GM19452 (cell line): ENCODE measurements around the gene ARMC9.
"Not testable (repeated sequence)": the region's sequence is repeated elsewhere in the genome, so short reads cannot be mapped to it uniquely, and the experiment has no call there.

ENCODE experiments used
- ATAC-seq: cut with Tn5 transposase; IDR thresholded peaks from one replicate; pipeline ENCODE4 v1.9.1; 2021; ENCODE audit not compliant: unreplicated experiment

ARMC9 gene

DNA sequence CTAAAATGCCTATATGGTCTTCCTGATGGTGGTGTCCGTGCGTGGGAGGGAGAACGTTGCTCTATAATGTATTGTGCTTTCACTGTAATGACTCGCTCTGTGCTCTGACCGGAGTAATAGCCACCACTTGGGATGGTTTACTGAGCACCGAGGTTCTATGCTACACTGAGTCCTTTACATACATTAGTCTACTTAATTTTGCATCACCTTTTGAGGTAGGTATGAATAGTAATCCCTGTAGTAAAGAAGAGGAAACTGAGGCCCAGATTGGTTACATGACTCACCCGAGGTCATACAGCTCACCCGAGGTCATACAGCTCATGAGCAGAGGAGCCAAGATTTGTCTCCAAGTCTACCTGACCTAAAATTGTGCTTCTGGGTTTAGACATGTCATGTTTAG is 79.5 kb downstream of the ARMC9 start:
- no peak for ATAC-seq

DNA sequence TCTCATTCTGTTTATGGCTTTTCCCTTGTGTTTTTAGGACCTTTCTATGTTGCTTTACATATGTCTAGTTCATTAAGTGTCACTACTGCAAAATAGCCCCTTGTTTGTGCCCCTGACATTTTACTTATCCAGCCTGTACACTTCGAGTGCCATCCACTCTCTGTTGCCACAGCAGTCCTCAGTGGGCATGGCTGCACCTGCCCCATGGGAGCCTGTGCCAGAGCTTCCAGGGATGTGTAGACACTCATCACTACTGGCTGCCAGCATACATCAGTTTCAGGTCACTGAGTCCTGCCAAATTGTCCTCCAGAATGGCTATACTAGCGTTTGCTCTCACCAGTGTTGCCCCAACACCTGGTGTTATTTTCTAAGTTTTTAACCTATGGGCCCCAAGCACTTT is 80.4 kb downstream of the ARMC9 start:
- no peak for ATAC-seq

DNA sequence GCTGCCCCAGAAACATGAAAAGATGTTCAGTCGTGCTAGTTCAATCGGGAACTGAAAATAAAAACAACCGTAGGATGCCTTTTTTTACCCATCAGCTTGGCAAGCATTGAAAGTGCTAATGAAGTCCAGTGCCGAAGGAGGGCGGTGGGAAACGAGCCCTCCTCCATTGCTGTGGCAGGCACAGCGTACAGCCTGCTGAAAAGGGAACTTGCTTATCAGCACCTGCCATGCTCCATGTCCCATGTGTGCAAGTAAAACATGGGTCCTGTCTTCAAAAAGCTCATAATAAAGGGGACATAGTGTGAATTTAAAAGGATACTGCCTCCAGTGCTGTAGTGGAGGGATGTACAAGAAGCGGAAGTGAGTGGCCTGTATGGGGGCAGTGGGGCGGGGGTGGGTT is 82.4 kb downstream of the ARMC9 start:
- no peak for ATAC-seq

DNA sequence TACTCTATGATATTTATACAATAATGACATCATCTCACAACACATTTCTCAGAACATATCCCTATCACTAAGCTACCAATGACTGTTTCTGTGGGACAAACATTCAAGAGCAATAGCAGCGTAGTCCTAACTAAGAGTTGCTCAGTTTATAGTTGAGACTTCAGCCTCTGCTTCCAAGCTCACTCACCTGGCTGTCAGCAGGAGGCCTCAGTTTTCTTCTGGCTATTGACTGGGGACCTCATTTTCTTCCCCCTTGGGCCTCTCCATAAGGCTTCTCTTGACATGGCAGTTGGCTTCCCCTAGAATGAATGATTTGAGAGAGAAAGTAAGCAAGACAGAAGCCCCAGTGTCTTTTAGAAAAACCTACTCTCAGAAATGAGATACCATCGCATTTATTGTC is 85.9 kb downstream of the ARMC9 start:
- no peak for ATAC-seq

DNA sequence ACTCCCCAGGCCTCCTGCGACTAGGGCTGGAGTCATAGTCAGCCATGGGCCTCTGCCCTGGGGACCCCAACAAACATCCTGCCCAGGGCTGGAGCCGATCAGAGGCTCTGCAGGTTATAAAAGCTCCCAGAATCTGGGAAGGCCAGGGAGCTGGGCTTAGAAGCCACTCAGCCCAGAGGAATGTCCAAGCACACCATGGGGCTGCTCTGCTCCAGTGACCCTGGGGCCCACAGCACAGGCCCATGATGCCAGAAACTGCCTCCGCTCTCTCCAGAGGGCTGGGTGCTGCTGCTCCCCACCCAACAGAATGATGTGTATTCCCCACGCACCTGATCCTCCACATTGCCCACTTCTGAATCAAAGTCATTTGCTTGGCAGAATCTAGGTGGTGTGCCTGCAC is 88.5 kb downstream of the ARMC9 start:
- ATAC-seq = no peak

DNA sequence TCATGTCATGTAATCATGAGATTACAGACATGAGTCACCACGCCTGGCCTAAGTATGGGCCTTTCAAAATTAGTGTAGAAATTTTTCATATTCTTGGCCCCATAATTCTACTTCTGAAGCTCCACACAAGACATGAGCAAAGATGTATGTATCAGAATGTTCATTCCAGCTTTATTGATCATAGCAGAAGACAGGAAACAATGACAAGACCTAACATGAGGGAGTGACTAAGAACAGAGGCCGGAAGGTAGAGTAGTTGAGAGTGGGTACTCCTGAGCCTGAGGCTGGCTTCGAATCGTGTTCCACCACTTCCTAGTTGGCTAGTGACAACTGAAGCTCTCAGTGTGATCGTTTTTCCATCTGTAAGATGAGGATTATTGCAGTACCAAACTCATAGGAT is 89.3 kb downstream of the ARMC9 start:
- no peak for ATAC-seq

DNA sequence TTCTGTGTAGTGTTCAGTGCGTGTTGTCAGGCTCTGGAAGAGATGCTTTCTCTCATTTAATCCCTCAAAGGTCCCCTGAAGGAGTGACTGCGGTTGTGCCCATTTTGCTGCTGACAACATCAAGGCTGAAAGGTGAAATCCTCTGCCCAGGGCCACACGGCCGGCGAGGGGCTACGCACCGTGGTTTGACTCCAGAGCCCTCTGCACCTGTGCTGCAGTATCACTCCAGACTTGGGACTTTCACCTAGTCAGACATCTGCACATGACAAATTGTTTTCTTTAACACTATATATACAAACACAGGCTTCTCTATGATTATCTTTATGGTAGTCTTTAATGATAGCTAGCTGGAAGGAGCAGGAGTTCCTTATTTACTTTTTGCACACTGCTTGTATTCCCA is 90.2 kb downstream of the ARMC9 start:
- no peak for ATAC-seq

DNA sequence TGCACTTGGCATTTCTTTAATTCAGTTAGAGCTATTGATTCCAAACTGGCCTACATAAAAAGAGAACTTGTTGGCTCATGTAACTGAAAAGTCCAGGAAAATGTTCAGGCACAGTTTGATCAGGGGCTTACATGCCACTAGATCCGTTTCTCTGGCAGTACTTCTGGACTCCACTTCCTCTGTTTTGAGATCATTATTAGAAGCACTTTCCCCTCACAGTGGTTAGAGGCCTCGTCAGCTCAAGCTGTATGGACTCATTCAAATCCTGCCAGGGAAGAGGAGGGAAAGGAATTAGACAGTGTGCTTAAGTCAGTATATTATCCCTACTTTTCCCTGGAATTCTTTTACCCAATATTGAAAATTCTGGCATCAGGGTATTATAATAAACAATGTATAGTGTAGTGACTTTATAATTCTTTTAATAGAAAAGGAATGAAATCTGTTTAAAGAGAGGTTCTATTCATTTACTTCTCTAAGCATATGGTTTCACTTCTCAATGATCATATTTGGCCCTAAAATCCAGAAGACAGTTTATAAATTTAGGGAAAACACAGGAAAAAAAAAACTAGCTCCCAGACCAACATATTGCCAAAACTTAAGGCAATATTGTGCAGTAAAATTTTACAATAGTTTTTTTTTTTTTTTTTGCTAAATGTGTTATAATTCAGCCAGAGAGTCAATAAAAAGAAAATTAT is 92.0 kb downstream of the ARMC9 start:
- no peak for ATAC-seq

DNA sequence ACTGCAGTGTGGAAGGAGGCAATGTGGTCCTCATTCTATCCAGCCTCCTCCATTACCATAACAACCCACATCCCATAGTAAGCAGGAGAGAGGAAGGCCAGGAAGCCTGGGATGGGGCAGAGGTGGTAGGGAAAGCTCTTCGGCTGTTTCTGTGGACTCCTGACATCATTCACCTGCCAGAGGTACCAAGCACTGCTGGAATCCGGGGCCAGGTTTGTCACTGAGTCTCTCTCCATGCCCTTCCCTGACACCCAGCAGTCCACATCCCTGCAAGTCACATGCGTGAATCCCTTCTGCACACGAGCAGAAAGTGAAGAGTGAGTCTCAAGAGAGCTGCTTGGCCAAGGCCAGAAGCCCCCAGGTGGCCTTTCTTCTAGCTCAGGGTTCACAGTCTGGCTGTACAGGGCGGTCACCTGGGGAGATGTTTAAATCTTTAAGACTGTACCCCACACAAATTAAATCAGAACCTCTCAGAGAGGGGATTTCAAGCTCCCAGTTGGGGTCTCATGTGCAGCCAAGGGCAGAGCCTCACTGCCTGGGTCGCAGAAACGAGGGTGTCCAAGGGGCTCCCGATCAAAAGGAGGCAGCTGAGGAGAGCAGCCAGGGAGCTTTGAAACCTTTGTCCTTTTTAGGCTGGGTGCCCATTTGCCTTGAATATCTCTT is 94.2 kb downstream of the ARMC9 start:
- ATAC-seq = no peak

DNA sequence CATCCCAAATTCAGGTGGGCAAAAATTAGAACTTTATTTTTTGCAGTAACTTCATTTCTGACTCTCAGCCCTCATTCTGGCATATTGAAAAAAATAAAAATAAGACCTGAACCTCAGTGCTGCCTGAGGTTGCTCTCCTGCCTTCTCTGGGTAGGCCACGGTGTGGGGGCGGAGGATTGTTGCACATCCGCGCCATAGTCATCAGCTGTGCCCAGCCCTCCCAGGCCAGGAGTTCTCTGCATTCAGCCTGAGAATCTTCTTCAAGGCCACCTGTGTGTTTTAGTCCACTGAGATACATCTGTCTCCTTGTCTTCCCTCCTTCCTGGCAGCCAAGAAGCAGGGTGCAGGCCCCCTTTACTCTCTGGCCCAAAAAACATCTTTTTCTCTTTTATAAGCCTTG is 94.7 kb downstream of the ARMC9 start:
- no peak for ATAC-seq

DNA sequence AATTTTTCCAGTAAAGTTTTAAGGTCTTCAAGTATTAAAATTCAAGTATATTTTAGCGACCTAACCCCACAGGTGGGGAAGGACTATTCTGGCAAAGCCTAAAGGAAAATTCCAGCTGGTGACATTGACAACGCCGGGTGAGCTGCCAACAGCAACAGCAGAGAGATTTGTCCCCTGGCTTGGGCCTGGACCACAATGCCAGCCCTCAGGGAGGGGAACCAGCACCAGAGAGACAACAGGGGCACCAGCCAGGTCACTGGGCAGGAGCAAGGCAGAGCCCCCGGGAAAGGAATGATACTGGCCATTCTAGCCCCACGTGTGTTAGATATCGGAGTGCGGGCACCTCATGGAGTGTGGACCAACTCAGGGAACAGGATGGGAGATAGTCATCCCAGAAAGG is 95.7 kb downstream of the ARMC9 start:
- ATAC-seq = no peak

DNA sequence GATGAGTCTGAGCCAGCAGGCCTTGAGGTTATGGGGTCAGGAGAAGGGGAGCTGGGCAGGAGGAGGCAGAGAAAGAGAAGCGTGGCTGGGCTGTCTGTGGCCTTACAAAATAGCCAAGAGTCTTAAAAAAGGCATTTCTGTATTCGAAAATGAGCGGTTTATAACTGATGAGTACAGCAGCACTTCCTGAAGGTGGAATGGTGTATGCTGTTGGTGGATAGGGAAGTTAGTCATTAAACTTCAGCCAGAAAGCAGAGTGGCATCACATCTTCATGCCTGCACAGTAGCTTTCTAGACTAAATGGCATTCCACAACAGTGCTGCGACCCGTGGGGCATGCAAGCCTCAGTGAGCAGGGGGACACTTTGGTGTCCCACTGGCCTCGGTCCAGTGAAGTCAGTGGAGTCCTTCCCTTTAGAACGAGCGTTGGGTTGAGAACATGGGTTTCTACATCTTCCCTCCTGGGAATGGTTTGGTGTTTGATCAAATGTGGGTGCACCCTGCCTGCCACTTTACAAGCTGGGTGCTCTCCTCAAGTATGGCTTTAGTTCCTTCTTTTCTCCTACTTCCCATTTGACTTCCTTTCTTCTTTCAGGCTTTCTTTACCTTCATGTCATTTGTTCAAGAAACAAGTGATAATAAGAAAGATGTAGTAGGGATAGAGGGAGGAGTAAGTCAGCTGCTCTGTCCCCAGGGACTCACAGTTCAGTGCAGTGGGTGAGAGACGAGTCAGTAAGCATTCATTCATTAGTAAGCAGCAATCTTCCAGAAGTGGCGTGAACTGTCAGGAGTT is 96.3 kb downstream of the ARMC9 start:
- ATAC-seq = peak; percentile 21

DNA sequence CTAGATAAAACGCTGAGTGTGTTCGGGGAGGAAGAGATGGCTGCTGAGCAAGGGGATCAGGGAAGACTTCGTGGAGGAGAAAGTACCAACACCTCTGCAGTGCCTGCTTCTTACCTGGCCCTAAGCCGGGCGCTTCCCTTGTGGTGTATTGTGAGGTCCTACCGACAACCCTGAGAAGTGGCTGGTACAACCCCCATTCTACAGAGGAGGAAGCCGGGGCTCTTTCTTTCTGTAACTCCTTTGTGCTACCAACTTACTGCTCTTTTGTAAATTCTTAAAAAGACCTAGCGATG is 96.9 kb downstream of the ARMC9 start:
- ATAC-seq = peak; percentile 31

DNA sequence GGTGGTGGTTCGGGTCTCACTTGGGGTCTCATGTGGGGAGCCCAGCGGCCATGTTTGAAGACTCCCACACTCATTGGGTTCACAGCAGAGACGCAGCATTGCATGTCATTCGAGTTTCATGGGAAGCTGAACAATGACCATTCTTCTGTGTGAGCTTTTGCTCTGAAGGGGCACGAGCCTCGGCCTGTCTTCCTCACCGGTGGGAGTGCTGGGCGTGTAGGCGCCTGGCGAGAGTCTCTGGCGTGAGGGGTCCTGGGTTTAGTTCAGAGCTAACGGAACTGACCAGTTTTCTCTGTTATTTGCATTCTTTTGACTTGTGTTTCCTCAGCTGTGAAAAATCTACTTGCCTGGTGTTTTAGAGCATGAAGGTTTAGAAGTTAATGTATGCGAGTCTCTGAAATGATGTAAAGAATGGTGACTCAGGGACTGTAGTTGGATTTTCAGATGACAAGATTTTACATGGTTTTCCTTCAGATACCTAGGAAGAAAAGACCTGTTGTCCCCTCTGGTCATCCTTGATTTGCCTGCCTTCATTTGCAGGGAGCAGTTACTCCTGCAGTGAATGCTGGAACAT is 98.1 kb downstream of the ARMC9 start:
- no peak for ATAC-seq

DNA sequence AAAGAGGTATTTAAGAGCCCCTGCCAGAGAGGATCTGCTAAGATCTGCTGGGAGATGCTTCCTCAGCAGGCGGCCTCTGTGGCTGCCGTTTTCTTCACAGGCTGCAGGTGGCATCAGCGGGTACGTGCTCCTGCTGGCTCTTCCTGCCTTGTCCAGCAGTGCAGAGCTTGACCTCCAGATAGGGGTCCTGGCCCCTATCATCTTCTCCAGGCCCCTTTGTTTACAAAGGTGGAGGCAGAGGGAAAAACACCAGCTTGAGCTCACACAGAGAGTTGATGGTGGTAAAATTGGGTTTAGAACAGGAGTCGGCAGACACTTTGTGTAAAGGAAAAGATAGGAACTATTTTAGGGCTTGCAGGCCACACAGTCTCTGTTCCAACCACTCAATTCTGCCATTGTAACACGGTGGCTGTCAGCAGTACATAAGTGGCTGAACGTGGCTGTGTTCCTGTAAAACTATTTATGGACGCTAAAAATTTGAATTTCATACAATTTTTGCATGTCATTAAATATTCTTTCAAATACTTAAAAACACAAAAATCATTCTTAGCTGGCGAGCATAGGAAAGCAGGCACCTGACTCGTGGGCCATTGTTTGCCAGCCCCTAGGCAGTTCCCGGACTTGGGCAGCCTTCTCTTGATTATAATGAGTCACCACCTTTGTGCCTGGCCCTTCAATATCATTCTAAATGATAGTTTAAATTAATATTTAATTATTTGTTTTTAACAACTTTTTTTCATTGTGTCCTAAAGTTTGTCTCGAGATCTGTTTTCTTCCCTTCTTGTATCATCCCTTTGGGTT is 98.9 kb downstream of the ARMC9 start:
- peak; percentile 52 for ATAC-seq

DNA sequence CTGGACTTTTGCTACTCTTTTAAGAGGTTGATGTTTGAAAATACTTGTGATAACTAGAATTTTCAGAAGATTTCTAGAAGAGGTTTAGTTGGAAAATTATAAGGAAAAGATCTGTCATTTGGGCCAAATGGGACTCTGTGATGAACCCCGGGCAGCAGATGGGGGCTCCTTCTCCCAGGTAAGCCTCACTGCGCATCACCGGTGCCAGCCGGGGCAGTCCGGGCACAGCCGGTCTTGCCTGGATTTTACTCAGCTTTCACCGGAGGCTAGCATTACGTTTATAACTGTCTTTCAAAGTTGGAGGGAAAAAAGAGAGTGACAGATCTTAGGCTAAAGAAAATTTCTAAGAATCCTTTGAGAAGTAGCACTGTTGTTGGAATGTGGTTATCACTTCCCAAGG is 99.7 kb downstream of the ARMC9 start:
- no peak for ATAC-seq

DNA sequence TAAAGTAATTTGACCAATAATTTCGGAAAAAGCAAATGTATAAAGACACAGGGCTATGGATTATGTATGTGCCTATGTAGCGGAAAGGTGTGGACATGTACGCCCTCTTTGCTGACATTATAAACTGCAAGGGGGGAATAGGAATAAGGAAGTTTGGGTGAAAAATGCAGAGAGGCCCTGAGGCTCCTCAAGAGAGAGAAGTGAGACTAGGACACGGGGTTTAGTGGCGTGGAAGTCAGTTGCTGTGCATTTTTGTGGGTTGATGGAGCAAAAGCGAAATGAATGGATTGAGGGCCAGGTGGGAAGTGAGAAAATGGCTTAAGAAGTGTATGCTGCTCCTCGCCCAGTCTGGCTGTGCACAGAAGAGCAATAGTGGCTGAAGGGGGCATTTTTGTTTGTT is 100.8 kb downstream of the ARMC9 start:
- no peak for ATAC-seq

DNA sequence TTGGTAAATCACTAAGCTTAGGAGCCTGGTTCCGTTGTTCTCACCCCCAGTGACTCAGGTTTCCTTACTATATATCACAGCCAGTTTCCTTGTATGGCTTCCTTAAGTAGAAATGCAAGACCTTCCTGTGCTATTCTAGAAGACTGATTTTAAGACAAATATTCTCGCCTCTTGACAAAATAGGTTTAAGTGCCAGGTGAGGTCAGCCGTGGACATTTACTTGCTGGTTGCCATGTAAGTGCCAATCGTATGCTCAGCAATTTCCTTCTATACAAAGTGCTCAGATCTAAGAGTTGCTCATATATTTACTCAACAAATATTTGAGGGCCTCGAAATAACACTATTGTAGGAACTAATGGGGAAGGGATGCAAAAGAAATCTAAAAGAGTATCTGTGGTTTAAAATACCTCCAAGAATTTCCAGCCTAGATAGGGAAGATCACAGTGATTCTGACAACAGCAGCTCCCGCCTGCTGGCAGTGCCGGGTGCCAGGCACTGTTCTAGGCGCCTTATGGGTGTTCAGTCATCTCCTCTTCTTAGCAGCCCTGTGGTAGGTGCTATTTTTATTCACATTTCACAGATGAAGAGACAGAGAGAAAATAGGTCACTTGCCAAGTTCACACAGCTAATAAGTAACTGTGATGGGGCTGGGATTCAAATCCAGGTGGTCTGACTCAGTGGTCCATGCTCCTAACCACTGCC is 101.7 kb downstream of the ARMC9 start:
- ATAC-seq = no peak

DNA sequence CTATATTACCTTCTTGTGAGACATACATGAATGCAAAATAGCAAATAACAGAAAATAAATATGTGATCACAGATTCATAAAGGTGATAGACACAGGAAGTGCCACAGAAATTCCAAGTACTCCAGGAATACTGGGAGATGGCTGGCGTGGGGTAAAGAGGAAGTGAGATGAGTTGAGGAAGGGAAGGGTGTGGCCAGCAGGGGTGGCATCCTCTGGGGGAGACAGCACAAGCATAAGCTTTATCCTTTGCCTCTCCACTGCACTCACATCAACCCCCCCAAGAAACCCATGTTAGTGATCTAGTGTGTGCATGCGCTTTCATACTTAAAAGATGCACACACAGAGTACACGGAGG is 102.3 kb downstream of the ARMC9 start:
- no peak for ATAC-seq

DNA sequence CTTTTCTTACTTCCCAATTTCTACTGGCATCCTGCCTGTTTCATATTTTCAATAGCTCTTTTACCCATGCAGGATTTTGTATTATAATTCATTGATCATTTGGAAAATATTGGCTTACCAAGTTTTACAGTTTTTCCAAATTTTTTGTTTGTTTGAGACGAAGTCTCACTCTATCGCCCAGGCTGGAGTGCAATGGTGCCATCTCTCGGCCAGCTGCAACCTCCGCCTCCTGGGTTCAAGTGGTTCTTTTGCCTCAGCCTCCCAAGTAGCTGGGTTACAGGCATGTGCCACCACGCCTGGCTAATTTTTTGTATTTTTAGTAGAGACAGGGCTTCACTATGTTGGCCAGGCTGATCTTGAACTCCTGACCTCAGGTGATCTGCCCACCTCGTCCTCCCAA is 105.8 kb downstream of the ARMC9 start:
- ATAC-seq = not testable (repeated sequence)

DNA sequence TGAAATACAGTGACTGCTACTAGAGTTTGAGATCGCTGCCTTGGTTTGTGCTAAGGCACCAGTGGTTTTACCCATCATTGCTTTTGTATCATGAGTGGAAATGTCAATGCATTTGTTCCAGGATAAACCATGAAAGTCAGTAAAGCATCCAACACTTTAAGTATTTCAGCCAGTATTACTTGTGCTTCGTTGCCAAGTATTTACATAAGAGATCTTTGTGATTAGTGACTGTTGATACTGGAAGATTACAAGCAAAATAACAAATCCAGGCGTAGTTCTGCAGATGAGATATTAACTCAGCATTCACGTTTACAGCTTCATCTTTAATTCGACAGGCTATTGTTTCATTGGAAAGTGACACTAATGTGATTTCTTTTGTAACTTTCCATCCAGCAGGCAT is 106.8 kb downstream of the ARMC9 start:
- ATAC-seq = no peak
